ENCODE results near the gene PHF10. TPM values are rescaled to one million over a fixed set of nuclear protein-coding genes. Genes with fewer than 3 reads are reported as not detected.
A peak's percentile ranks its signal among the peaks of the same experiment; 100 is the strongest.

The PHF10 gene
- 23.5 and 25.7 TPM in 2 replicates for polyA plus RNA-seq (2012; rRNA removed)
- polyA plus RNA-seq (2012; cell fraction: cytosol; rRNA removed), result 34.1 and 37.8 TPM in 2 replicates
- 22.8 and 50.2 TPM in 2 replicates for polyA plus RNA-seq (2012; cell fraction: nucleus; rRNA removed)

DNA sequence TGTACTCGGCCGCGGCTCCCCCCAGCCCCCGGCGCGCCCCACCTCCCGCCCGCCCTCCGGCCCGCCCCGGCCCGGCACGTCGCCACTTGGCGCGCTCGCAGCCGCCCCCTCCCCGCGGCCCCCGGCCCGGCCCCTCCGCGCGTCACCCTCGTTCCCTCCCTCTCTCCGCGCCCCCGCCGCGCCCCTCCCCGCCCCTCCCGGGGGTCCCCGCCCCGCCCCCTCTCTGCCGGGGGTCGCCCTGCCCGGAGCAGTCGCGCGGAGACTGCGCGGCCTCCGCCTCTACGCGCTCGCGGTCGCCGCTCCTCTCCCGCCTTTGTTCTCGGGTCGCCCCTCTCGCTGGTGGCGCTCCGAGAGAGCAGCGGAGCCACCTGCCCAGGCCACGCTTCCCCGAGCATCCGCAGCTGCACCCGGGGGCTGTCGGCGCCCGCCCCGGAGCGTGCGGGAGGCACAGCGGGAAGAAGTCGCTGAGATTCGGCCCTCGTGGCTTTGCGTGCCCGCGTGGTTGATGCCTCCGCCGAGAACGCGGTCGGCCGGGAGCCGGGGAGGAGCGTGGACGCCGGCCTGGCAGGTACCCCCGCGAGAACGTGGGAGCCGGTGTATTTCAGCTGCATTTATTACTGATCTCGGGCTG, at the start of gene PHF10:
Gene PHF10 (minus strand): TSS at position 7 of the 631 bp plus-strand sequence. CDS start 569 bp downstream, outside the sequence.
- peak within 1 kb of the TSS; percentile 65 to 82 for H3K4me3 ChIP-seq (ENCODE audit: low read depth in 2 of 2, low read length in 1 of 2)
- H3K9me3 ChIP-seq, result no peaks in the 10 kb centered on the region
- H3K9ac ChIP-seq, result peak within 1 kb of the TSS; percentile 69
- no peaks in the 10 kb centered on the region for H3K9me2 ChIP-seq
- H3F3A ChIP-seq (replicated peaks; ENCODE audit: insufficient read depth), result peaks cover 15% of the 10 kb centered on the region
- H3K4me2 ChIP-seq, result peak within 1 kb of the TSS; percentile 91
- peak; percentile 53; the same call in 1 of the 2 replicates for TF ChIP-seq MXI1 (IDR thresholded peaks at IDR 0.05; ENCODE audit: low read depth, low read length)
- TF ChIP-seq GATA2 (CRISPR knock-in tag; IDR thresholded peaks at IDR 0.05), result 0 out of 2 replicates have a peak, but pooled peaks have one; percentile 17
- peak; percentile 86 for TF ChIP-seq MAX (IDR thresholded peaks at IDR 0.05; ENCODE audit: low read depth)
- TF ChIP-seq TEAD4 (IDR thresholded peaks at IDR 0.05; ENCODE audit: borderline replicate concordance, insufficient read depth), result no peak
- no peak for TF ChIP-seq USF1 (IDR thresholded peaks at IDR 0.05; ENCODE audit: borderline replicate concordance, low read depth)
- 0 out of 2 replicates have a peak, but pooled peaks have one; percentile 25 for TF ChIP-seq SIN3A (IDR thresholded peaks at IDR 0.05; ENCODE audit: borderline replicate concordance, low read depth, low read length)
- peak; percentile 8; the same call in 1 of the 2 replicates for TF ChIP-seq REST (IDR thresholded peaks at IDR 0.05; ENCODE audit: low read depth, low read length)
- no peak for TF ChIP-seq RAD21 (IDR thresholded peaks at IDR 0.05; ENCODE audit: low read length)
- TF ChIP-seq NRF1 (IDR thresholded peaks at IDR 0.05; ENCODE audit: low read depth, low read length), result peak; percentile 17; the same call in 1 of the 2 replicates
- H3K4me1 ChIP-seq (ENCODE audit: control insufficient read depth in 1 of 2, insufficient read depth in 2 of 2, low read depth in 1 of 2, low read length in 1 of 2), result peaks cover 8 to 19% of the 10 kb centered on the region in 2 experiments; a peak in 3 of 4 replicates
- peak within 1 kb of the TSS; percentile 56 to 93 for H3K27ac ChIP-seq (ENCODE audit: low read depth in 2 of 2, low read length in 1 of 2)
- no peaks in the 10 kb centered on the region for H3K27me3 ChIP-seq (ENCODE audit: insufficient read depth)
- peaks cover 39% of the 10 kb centered on the region for H3K79me2 ChIP-seq (ENCODE audit: insufficient read depth)
- no peaks in the 10 kb centered on the region for H3K36me3 ChIP-seq (replicated peaks in 1 of 2; ENCODE audit: control insufficient read depth in 1 of 2, insufficient read depth in 2 of 2, low read length in 1 of 2)
- H2AFZ ChIP-seq (ENCODE audit: low read depth), result peak within 1 kb of the TSS; percentile 79; the same call in 1 of the 2 replicates
- peaks cover 15% of the 10 kb centered on the region for H4K20me1 ChIP-seq (ENCODE audit: insufficient read depth)
- ChIA-PET CTCF (interaction anchor here (0.9 to 2.6 kb wide), 2 partner anchors 19 to 66 kb away, joined by 3 to 7 read pairs; no protein-coding TSS in a partner anchor), POLR2A (interaction anchor here (0.6 to 2.2 kb wide), 5 partner anchors 11 to 1178 kb away, joined by 3 to 14 read pairs (median 3); partner anchors contain the start of genes C6orf120, ERMARD and WDR27)
- WGBS (ENCODE audit: low lambda C conversion rate), result 0% methylated on average over 9 of the region's 89 CpGs
- DNase-seq, result peak; percentile 97

All from SK-N-SH (cell line).